ENCODE data around the gene PHLPP1.

DNA sequence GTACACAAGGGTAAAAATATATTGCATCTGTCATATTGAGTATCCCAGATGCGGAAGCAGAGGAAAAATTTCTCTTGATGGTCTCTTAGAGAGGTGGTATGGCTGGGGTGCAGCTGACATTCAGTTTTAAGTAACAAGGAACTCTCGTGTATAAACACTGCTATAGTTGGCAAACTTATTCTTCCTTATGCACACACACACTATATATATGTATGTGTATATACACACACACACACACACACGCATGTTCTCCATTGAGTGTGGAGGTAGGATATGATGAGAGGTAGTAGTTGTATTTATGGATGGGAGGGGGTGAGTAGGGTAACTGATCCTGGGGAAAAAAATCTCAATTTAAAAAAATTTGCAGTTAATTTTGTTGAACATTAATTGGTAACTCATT lies 10.6 kb downstream of the PHLPP1 start:
- TF ChIP-seq, protein P1, sequence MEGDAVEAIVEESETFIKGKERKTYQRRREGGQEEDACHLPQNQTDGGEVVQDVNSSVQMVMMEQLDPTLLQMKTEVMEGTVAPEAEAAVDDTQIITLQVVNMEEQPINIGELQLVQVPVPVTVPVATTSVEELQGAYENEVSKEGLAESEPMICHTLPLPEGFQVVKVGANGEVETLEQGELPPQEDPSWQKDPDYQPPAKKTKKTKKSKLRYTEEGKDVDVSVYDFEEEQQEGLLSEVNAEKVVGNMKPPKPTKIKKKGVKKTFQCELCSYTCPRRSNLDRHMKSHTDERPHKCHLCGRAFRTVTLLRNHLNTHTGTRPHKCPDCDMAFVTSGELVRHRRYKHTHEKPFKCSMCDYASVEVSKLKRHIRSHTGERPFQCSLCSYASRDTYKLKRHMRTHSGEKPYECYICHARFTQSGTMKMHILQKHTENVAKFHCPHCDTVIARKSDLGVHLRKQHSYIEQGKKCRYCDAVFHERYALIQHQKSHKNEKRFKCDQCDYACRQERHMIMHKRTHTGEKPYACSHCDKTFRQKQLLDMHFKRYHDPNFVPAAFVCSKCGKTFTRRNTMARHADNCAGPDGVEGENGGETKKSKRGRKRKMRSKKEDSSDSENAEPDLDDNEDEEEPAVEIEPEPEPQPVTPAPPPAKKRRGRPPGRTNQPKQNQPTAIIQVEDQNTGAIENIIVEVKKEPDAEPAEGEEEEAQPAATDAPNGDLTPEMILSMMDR (IDR thresholded peaks at IDR 0.05): no peak
- no peak for TF ChIP-seq POLR2A (IDR thresholded peaks at IDR 0.05)

Data from Peyer's patch (tissue), 4 donors.